ENCODE data around the gene SLC2A6.

The SLC2A6 gene

DNA sequence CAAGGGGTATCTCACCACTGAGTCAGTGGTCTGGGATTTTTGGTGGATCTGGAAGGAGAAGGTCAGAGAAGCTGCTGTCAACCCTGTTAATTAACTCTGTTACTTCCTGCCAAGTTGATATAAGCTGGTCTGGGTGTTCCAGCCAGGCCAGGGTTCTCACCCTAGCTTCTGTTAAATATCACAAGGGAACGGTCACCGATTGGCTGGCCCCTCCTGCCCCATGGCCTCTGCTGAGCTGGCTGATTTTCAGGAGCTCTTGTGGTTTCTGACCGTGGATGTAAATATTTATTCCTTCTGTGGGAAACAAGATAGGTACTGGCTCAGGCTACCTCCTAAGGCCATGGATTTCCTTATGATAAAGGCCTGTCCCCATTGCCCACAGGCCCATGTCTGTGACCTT, 55.7 kb downstream of the SLC2A6 start:
- Histone ChIP-seq H3K4me3 (ENCODE audit: low read depth in 1 of 2, low read length in 2 of 2) (no peak overlapping the region), H3K27ac (ENCODE audit: low read length) (no peak overlapping the region), H3K9me3 (ENCODE audit: control insufficient read depth in 1 of 2, low read length in 2 of 2) (no peaks in the 10 kb centered on the region), H3K4me1 (ENCODE audit: control insufficient read depth in 1 of 2, insufficient read depth in 2 of 2, low read length in 2 of 2) (peaks cover 0 to 5% of the 10 kb centered on the region in 2 donors), H3K36me3 (ENCODE audit: control insufficient read depth in 1 of 2, insufficient read depth in 2 of 2, low read length in 2 of 2) (peaks cover 0 to 3% of the 10 kb centered on the region in 2 donors), H3K27me3 (ENCODE audit: low read depth, low read length) (peaks cover 4% of the 10 kb centered on the region)

DNA sequence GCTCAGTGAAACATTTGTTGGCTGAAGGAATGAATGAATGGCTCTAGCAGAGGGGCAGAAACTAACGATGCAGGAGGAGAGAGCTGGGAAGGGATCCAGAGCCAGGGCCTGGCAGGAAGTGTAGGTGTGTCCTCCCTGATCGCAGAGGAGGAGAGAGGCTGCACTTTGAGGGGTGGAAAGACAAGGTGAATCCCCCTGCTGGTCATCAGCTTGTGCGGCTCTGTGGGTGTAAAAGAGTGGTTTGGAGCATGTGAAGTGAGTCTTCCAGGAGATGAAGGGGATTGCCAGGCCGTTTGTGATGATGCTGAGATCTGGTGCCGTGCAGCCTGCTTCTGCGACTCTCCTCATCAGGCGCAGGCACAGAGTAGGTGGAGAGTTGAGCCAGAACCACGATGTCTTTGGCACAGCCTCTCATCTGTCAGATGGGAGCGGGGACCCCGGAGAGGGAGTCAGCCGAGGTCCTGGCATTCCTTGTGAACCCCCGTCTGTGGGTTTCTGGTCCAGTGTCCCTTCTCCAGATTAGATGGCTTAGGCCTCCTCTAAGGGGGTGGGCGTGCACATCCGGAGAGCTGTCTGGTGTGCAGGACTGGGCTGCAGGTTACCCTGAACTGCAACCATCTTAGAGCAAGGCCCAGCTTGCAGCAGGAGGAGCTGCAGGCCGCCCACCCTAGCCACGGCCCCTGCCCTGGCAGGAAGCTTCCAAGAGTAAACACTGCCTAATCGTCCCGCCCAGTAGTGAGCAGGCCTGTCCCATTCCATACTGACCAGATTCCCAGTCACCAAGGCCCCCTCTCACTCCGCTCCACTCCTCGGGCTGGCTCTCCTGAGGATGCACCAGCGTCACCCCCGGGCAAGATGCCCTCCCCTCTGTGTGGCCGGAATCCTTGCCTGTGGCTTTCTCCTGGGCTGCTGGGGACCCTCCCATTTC, 57.0 kb downstream of the SLC2A6 start, which contains the start of gene ADAMTS13:
ADAMTS13 (plus strand) TSS at position 753 of the 928 bp plus-strand sequence; CDS start at position 830, 77 bp downstream.
- Histone ChIP-seq H3K36me3 (ENCODE audit: control insufficient read depth in 1 of 2, insufficient read depth in 2 of 2, low read length in 2 of 2) (peaks cover 0 to 3% of the 10 kb centered on the region in 2 donors), H3K27ac (ENCODE audit: low read length) (no peak within 1 kb of the TSS), H3K9me3 (ENCODE audit: control insufficient read depth in 1 of 2, low read length in 2 of 2) (no peaks in the 10 kb centered on the region), H3K4me1 (ENCODE audit: control insufficient read depth in 1 of 2, insufficient read depth in 2 of 2, low read length in 2 of 2) (peaks cover 0 to 10% of the 10 kb centered on the region in 2 donors), H3K27me3 (ENCODE audit: low read depth, low read length) (no peaks in the 10 kb centered on the region), H3K4me3 (ENCODE audit: low read depth in 1 of 2, low read length in 2 of 2) (no peak within 1 kb of the TSS)
